ENCODE results near the gene SULT2A1.

SULT2A1 gene

DNA sequence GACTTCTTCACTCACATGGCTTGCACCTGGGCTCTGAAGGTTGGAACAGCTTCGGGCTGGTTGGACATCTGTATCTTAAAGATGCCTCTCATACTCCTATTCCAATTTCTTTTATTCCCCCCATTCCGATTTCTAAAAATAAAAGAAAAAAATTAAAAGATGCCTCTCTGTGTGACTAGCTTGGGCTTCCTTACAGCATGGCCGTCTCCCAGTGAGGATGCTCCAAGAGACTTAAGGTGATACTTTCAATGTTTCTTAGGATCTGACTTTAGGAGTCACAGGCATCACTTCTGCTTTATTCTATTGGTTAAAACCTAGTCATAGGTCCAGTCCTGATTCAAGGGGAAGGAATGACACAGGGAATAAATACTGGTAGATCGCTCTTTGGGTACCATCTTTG is 9.9 kb upstream of the SULT2A1 start:
- TF ChIP-seq, protein P1, sequence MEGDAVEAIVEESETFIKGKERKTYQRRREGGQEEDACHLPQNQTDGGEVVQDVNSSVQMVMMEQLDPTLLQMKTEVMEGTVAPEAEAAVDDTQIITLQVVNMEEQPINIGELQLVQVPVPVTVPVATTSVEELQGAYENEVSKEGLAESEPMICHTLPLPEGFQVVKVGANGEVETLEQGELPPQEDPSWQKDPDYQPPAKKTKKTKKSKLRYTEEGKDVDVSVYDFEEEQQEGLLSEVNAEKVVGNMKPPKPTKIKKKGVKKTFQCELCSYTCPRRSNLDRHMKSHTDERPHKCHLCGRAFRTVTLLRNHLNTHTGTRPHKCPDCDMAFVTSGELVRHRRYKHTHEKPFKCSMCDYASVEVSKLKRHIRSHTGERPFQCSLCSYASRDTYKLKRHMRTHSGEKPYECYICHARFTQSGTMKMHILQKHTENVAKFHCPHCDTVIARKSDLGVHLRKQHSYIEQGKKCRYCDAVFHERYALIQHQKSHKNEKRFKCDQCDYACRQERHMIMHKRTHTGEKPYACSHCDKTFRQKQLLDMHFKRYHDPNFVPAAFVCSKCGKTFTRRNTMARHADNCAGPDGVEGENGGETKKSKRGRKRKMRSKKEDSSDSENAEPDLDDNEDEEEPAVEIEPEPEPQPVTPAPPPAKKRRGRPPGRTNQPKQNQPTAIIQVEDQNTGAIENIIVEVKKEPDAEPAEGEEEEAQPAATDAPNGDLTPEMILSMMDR (IDR thresholded peaks at IDR 0.05; ENCODE audit: borderline replicate concordance, insufficient read depth, low read depth, low read length), result no peak
- H3K4me3 ChIP-seq (ENCODE audit: low read depth, low read length), result no peak overlapping the region

DNA sequence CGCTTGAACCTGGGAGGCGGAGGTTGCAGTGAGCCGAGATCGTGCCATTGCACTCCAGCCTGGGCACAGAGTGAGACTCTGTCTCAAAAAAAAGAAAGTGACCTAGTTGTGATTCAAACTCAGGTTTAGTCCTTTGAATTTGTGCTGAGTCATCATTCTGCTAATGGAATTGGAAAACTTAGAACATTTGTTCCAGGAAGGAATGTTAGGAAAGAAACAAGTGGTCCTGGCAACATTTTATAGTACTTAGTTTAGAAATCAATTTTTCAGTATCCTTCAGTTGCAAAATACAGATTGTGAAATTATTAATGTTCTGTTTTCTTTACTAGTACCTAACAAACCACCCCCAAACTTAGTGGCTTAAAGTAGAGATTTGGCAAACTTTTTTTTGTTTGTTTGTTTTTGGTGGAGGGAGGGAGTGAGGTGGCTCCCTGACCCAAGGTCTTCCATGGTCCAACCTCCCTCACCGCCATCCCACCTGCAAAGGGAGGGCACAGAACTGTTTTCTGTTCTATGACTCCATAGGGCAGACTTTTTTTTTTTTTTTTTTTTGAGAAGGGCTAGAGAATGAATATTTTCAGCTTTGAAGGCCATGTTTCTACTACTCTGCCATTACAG is 9.2 kb upstream of the SULT2A1 start:
- TF ChIP-seq, protein P1 (IDR thresholded peaks at IDR 0.05; ENCODE audit: borderline replicate concordance, insufficient read depth, low read depth, low read length), result no peak
- no peak overlapping the region for H3K4me3 ChIP-seq (ENCODE audit: low read depth, low read length)

DNA sequence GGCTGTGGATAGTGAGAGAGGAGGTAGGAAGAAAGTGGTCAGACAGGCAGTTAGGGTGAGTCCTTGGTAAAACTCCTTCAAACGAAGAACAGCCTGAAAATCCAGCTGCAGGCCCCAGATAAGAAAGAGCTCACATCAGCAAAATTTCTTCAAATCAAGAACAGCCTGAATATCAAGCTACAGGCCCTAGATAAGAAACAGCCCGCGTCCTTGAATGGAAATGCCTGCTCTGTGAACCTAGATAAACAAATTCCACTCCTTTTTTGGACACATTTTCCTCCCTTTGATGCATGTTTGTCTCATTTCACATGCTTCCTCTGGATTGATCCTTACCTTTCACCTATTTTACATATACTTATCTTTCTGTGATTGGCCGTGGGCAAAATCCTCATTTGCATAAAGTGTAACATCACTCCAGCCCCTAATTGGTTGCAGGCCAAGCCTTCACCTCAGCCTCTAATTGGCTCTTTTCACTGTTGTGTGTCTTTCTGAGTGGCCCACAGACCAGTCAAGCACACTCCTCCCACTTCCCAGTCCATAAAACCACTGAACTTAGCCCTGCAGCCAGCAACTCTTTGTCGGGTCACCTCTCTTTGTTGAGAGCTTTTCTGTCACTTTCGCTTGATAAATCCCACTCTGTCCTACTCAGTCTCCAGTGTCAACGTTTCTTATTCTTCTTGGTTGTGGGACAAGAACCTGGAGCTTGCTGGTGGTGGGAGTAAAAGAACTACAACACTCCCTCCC is 6.0 kb upstream of the SULT2A1 start:
- H3K4me3 ChIP-seq (ENCODE audit: low read depth, low read length), result no peak overlapping the region
- TF ChIP-seq, protein P1 (IDR thresholded peaks at IDR 0.05; ENCODE audit: borderline replicate concordance, insufficient read depth, low read depth, low read length), result no peak

DNA sequence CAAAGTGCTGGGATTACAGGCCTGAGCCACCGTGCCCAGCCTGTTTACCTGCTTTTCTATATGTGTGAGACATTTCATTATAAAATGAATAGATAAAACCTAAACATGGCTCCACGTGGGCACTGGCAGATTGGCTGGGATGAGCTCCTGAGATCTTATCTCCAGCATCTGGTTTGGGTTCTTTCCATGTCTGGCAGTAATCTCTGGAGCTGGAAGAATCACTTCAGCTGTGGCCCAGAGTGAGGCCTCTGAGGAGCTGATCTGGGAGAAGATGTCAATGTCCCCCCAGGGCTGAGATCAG is 5.5 kb upstream of the SULT2A1 start:
- no peak overlapping the region for H3K4me3 ChIP-seq (ENCODE audit: low read depth, low read length)
- TF ChIP-seq, protein P1 (IDR thresholded peaks at IDR 0.05; ENCODE audit: borderline replicate concordance, insufficient read depth, low read depth, low read length), result no peak

DNA sequence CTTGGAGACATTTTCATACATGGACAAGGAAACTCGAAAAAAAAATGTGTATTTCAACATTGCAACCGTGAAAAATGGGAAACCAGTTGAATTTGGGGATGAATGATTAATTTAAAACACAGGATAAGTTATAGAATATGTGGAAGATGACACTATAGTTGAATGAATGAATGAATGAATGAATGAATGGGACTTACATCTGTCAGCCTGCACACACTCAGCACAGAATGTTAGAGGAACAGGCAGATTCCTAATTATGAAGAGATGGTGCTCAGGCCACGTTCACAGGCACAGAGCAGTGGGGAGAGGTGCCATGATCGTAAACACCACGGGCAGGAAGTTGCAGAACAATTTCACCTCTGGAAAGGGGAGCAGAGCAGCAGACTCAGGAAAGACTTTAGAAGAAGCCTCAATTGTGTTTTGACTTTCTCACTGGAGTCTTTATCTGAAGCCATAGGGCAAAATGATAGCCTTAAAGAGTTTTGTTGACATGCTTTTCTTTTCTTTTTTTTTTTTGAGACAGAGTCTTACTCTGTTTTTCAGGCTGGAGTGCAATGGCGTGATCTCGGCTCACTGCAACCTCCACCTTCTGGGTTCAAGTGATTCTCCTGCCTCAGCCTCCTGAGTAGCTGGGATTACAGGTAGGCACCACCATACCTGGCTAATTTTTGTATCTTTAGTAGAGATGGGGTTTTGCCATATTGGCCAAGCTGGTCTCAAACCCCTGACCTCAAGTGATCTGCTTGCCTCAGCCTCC is 4.9 kb upstream of the SULT2A1 start:
- TF ChIP-seq, protein P1 (IDR thresholded peaks at IDR 0.05; ENCODE audit: borderline replicate concordance, insufficient read depth, low read depth, low read length), result no peak
- no peak overlapping the region for H3K4me3 ChIP-seq (ENCODE audit: low read depth, low read length)

DNA sequence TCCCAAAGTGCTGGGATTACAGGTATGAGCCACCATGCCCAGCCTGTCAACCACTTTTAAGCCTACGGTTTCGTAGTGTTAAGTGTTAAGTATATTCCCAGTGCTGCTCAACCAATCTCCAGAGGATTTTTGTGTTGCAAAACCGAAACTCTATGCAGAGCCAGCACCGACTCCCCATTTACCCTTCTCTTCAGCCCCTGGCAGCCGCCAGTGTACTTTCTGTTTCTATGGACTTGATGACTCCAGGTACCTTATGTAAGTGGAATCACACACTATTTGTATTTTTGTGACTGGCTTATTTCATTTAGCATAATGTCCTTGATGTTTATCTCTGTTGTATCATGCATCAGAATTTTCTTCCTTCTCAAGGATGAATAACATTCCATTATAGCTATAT is 1.1 kb downstream of the SULT2A1 start:
- H3K4me3 ChIP-seq (ENCODE audit: low read depth, low read length), result no peak overlapping the region
- TF ChIP-seq, protein P1 (IDR thresholded peaks at IDR 0.05; ENCODE audit: borderline replicate concordance, insufficient read depth, low read depth, low read length), result no peak
